Measurements from ENCODE around the gene SDC3.

Gene SDC3

DNA sequence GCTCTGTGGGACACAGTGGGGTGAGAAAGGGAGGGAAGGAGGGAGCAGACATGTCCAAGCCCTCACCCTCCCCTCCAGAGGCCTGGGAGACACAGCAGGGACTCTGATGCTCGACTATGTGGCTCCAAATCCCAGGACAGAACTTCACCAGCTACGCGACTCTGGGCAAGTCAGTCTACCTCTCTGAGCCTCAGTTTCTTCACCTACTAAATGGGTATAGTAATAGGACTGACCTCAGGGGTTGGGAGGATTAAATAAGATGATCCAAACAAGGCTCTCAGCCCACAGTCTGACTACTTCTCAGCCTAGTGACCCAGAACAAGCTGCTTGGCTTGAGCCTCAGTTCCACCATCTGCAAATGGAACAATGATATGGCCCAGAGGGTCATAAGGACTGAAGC lies 19.6 kb downstream of the SDC3 start:
- DNase-seq (ENCODE audit: low read depth in 2 of 2) = no peak

DNA sequence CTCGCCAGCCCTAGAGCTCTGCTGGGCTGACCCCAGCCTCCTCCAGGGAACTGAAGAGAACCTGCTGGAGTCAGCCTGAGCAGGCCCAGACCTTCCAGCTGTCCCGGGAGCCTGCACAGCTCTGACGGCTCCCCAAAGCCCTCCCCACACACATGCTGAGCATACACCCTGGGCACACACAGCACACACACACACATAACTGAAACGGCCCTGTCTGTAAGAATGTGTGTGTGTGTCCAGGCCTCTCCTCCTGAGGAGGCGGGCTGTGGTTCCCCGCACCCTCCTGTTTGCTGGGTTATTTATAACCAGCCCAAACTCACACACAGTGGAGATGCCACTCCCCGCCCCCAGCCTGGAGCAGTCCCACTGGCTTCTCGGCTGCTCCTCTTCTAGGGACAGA lies 20.2 kb downstream of the SDC3 start:
- DNase-seq (ENCODE audit: low read depth in 2 of 2) = no peak

DNA sequence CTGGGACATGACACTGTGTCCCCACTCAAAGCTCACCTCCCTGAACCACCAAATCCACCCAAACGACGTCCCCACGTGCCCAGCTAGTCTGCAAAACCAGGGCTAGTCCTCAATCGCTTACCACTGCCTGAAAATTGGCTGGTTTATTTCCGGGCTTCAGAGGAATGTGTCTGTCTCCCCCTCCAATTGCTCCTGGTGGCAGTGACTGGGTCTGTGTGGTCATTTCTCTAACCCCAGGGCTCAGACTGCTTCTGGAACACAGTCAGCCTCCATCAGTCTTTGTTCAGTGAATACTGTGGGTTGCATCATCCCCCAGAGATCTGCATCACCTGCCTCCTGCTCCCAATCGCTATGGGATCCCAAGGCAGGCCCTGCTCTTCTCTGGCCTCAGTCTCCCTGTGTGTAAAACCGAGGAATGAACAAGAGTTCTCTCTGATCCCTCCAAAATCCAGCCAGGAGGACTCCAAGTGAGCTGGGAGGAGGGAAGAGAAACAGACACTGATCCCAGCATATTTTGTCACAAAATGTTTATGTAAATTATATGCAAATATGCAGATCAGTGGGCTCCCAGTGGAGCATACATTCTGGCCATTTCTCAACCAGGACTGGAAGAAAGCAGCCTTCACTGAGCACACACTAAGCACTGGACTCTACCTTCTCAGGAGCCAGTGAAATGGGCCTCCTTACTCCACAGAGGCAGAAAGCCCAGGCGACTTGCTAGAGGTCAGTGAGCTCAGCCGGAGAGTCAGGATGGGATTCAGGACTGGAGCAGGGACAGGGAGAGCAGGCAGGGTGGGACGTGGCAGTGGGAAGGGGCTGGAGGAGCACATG lies 20.9 kb downstream of the SDC3 start:
- no peak for DNase-seq (ENCODE audit: low read depth in 2 of 2)

DNA sequence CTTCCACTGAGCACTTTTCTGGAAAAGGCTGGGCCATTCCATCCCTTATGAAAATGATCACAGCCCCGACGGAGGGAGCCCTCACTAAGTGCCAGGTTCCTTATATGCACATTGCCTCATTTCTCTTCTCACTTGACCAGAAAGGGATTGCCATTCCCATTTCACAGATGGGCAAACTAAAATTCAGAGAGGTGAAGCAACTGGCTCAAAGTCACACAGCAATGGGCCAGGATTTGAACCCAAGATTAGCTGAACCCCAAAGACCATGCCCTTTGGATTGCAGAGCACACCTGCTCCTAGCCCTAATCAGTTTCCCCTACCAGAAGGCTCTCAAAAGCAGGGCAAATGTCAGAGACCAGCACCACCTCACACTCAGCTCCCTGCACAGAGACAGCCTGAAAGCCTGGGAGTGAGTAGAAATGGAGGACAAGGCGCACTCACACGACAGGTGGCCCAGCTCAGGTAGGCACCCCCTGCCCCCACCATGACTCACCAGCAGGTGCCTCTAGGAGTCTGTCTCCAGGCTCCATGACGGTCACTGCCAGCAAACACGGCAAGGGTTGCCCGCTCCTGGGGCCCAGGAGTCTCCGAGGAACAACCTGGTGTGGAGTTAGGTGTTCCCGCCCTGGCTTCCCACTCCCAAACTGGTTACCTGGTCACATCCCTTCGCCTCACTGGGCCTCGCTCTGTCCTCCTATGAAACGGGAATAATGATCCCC lies 21.7 kb downstream of the SDC3 start:
- DNase-seq (ENCODE audit: low read depth in 2 of 2) = no peak

DNA sequence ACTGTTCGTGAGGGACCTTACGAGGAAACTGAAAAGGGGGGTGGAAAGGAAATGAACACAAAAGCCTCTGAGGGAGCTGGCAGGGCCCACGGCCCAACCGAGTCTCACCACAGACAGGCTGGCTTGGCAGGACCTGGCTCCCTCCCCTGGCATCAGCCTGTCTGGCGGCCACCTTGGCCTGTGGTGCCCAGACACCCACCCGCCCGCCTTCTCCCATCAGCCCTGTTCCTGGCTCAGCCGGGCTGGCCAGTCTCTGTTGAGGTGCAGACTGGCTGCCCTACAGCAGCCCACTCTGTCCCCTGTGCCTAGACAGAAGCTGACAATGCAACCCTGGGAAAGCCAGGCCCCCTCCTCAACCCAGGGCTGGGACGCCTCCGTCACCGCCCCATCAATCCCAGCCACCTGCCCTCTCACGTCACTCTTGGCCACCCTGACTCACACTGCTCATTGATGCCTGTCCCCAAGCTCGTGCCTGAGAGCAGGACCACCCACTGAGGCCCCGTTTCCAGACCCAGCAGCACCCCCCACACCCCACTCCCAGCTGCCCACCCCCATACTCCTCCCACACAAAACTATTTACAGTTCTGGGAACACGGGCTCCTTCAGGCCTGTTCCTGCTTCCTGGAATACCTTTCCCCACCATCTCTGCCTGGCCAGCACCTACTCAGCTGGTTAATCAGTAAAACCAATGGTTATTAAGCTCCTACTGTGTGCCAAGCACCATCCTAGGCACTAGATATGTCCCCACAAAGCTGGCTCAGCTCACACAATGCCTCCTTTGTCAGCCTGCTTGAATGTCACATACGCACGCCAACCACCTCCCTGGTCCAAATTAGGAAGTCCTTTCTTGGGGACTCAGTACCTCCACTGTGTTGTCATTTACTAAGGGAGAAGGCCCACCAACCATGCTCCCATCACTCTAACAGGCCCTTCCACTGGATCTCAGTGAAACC lies 22.7 kb downstream of the SDC3 start:
- no peak for DNase-seq (ENCODE audit: low read depth in 2 of 2)

DNA sequence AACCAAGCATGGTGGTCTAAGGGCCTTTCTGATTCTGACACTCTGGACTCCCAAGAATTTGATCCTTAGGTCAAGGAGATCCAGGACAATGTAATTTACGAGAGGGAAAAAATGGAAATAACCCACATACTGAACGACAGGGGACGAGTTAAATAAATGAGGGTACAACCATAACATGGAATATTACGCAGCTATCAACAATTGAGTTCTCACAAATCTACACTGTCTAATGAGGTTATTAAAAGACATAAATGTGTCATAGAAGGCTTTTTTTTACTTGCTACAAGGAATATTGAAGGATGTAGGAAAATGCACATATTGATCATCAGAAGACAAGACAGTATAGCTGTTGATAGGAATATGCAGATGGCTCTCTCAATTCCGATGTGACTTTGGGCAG lies 23.8 kb downstream of the SDC3 start:
- DNase-seq (ENCODE audit: low read depth in 2 of 2) = no peak

DNA sequence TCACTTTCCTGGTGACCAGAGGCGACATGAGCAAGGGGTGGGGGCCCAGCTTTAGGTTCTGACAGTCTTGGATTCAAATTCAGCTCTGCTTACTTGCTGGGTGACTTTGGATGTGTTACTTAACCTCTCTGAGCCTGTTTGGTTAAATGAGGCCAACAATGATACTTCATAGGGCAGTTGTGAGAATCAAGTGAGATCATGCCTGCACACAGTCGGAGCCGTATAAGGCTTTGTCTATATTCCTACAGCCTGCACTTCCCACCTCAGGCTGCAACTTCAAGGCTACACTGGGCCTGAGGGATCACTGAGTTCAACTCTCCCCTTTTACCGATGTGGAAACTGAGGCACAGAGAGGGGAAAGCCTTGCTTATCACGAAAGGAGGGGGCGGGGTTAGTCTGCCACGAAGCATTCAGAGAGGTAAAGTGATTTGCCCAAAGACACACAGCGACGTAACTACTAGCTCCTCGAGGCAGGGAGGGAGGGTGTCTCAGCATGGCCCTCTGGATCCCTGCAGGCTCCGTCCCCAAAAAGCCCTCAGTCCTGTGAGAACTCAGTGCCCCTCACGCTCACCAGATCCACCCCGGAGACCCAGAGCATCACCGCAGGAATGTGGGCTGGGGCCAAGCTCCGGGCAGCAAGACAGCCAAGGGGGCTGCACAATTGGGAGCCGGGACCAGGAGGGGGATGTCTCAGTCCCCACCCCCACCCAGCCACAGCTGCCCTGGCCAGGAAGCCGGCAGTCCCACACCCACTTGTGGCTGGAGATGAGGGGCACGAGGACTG lies 25.0 kb downstream of the SDC3 start:
- no peak for DNase-seq (ENCODE audit: low read depth in 2 of 2)

DNA sequence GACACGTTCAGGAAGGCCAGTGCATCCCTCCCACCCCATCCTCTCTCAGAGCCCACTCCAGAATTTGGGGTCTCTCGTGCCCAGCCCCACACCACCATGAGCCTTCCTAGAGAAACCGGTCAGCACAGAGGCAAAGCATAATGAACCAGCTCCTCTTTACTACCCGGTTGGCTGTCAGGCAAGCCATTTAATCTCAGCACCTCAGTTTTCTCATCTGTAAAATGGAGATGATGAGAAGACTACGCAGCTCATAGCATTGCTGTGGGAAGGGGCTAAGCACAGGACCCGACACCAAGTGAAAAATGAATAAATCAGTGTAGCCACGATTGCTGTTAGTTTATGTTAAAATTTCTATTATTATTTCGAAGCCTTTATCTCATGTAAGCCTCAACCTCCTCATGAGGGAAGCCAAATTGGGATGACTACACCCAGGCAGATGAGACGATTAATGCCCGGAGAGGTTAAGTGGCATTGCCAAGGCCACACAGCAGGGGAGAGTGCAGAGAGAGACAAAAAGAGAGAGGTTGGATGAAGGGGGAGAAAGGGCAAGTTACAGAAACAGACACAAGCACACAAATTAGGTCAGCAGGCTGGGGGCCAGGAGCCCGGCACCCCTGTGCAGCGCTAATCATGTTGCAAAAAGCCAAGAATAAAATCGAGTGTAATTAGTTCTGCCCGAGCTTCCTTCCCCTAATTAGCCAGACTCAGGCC lies 25.7 kb downstream of the SDC3 start:
- no peak for DNase-seq (ENCODE audit: low read depth in 2 of 2)

DNA sequence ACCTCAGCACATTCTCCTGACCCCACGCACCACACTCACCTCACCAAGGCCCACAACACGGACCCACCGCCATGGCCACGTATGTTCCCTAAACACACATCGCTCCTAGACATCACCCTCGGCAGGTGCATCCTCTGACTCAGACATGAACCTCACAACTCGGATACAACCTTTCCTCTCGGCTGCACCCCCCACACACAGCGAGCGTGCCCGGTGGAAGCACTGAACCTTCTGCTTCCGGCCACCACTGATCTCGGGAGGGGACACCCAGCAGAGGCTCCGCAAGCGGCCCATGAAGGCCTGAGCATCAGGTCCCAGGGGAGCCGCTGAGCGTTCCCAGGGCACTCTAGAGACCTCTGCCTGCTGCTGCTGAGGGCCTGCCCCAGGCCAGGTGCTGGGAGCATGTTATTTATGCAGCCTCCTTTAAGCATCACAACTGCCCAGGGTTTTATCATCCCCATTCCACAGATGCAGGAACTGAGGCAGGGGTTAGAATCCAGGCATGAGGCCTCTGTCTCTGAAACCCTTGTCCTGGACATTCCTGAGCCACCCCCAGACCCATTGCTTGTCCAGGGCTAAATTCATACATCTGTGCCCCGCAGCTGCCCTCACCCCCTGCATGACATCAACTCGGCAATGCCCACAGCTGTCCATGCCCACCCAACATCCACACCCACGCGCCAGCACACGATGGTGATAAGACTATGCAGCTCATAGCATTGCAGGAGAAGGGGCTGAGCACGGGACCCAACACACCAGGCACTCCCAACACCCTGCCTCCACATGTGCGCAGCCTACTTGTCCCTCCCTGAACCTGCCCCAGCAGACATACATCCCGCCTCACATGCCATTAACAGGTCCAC lies 27.0 kb downstream of the SDC3 start:
- no peak for DNase-seq (ENCODE audit: low read depth in 2 of 2)

DNA sequence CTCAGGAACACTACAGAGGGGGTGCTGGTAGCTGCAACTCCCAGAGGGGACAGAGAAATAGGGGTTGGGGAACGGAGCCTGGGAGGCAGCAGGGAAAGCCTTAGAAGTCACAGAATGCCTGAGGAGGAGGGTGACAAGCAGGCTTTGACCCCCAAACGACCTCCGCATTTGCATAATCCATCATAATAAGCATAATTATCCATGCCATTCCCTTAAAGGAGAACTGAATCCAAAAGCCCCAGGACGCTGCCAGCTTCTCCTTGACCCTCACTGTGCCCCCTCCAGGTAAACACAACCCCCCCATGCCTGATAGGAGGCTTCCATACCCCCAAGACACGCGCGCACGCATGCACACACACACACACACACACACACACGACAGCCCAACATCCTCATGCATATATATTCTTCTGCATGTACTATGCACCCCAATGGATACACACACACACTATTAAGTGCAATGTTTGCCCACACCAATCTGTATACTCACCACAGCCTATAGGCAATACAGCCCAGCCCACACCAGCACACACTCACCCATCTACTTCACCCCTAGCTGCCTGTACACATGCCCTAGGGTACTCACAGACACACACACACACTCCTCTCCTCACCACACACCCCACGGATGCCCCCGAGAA lies 27.8 kb downstream of the SDC3 start:
- DNase-seq (ENCODE audit: low read depth in 2 of 2) = no peak

DNA sequence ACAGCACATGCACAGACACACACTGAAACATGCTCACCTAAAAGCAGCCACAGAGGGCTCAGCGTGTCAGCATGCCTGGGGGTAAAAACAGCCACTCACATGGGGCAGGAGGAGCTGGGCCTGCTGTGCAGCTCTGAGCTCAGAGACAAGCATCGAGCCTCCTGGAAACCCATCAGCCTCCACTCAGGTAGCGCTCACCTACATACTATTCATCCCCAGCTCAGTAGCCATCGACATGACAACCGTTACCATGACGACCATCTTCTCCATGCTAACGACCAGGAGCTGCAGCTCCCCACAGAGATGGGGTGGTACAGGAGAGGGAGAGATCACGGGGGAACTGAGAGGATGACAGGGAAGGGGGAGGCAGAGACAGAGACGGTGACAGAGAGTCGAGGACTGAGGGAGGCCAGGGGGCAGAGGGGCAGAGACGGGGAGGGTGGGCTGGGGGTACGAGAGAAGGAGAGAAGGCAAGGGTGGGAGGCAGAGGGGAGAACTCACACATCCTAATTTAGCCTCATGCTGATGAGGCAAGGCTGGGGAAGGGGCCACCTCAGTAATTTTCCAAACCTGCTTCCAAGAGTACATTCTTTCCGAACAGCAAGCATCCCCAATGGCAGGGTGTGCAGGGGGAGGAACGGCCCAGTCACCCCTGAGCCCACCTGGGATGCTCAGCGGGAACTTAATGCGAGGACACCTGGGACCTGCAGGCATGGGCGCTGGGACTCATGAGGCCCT lies 28.4 kb downstream of the SDC3 start:
- DNase-seq (ENCODE audit: low read depth in 2 of 2) = no peak

DNA sequence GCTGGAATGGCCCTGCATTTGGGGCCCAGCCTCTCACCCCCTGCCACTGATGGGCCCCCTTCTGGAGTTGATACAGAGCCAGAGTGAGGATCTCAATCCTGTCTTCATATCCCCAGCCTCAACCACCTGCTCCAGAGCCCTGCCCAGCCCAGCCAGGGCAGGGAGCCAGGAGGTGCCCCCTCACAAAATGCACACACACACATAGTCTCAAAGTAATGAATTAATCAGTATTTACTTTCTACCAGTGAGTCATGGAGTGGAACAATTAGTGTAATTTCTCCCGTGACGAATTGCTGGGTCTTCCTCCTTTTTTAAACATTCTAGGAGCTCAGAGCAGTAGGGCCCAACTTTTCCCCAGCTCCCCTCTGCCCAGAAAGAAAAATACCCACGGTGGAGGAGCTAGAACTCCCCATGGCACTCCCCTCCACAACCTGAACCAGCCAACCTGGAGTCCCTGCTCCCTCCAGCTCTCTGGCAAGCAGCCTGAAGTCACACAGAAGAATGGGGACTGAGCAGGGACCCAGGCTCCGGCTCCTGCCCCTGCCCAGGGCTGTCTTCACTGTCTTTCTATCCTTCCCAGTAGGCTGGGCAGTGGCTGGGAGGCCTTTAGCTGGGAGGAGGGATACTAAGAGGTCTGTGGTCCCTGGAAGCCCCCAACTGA lies 29.3 kb downstream of the SDC3 start:
- no peak for DNase-seq (ENCODE audit: low read depth in 2 of 2)

DNA sequence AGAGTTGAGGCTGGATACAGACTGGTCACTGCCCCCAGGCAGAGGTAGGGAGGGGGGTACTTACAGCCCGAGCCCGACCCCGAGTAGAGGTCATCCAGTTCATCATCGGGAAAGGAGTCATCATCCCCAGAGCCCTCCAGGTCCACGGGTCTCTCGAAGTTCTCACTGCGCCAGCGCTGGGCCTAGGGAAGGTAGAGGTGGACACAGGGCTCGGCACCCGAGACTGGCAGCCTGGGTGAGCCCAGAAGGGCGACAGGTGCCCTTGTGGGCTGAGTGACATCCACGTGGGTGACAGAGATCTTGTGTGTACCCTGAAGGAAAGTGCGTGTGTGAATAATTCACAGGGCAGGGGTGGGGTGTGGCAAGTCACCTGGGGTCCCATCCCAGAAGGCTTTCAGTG lies 30.0 kb downstream of the SDC3 start:
- no peak for DNase-seq (ENCODE audit: low read depth in 2 of 2)

DNA sequence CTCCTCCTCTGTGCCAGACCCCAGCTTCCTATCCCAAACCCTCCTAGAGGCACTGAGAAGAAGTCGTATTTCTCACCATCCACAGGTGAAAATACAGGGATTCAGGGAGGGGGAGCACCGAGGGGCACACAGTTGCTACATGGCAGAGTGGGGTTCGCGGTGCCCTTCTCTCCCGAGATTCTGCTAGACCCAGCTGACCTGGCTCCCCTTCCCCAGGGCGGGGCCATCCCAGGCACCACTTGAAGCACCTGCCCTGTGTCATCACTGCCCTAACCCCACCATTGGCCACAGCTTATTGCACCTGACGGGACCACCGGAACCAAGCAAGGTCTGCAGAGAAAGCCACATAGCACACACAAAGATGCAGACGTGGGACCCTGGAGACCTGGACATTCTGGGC lies 30.5 kb downstream of the SDC3 start:
- no peak for DNase-seq (ENCODE audit: low read depth in 2 of 2)

DNA sequence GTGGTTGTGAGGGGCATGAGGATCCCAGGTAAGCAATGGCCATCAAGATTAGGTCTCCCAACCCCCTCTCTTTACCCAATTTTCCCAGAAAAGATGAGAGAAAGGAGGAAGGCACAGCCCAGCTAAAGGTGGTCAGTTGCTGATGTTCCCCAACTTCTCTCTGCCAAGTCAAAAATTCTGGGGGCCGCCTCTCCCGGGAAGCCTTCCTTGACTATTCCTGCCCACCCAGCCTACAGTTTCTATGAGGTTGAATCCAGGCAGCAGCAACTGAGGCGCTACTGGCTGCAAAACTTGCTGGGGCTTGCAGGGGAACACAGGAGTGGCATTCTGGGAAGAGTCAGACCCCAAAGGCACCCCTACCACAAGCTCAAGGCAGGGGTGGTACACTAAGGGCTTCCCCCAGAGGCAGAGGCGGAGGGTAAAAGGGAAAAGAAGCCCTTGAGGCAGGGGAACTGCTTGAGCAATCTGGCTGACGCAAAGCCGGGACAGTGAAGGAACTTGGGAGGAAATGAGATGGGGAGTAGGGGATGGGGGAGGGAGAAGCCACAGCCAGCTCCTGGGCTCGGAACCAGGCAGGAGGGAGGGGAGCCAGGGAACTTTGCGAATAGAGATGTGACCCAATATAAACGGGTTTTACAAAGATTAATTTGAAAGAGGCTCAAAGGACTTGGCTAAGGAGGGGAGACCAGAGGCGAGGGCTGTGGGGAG lies 31.2 kb downstream of the SDC3 start:
- no peak for DNase-seq (ENCODE audit: low read depth in 2 of 2)

DNA sequence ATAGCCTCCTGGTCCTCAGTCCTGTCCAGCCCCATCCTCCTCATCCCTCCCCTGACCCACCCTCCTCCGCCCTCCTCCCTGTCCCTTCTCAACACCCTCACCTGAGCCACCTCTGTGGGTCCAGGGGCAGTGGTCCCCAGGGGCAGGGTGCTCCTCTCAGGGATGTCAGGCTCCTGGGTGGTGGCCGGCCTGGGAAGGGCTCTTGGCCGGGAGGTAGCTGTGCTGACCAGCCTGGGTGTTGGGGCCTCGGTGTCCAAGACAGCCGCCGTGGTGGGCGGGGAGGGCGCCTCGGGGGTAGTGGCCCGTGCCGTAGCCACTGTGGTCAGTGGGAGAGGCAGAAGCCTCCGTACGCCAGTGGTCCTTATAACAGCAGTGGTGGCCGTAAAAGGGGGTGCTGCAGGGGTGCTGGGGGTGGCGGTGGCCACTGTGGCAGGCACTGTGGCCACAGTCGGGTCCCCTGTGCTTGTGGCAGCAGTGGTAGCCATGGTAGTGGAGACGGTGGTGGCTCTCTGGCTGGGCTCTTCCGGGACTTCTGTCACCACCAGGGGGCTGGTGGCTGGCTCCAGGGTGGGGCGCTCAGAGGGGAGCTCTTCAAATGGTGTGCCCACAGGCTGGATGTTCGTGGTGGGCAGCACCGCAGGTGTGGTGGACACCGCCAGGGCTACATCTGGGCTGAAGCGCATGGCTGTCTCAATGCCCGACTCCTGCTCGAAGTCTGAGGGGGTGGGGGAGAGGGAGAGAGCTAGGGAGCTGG lies 31.9 kb downstream of the SDC3 start:
- DNase-seq (ENCODE audit: low read depth in 2 of 2) = no peak

DNA sequence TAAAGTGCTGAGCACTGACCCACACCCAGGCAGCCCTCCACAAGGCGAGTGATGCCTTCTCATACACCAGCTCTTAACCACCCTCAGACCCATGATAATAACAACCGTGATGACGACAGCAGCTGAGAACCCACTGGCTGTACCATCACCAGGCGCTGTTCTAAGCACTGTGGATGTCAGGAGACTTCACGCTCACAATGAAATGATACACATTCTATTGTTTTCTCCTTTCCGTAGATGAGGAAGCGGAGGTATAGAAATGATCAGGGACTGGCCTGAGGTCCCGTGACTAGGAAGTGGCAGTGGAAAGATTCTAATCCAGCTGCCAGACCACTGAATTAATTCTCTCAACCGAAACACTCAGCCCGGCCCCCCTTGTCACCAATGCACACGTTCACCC lies 32.6 kb downstream of the SDC3 start:
- DNase-seq (ENCODE audit: low read depth in 2 of 2) = no peak
